ENCODE results near the gene DCC.
"Not testable (repeated sequence)": the region's sequence is repeated elsewhere in the genome, so short reads cannot be mapped to it uniquely, and the experiment has no call there.

The DCC gene

GRCh38 chr18:52353589-52353988, 13.6 kb downstream of the DCC start:
- no peak for DNase-seq

- DNase-seq, result no peak
Measured at GRCh38 chr18:52363861-52364260, 23.9 kb downstream of the DCC start.

- not testable (repeated sequence) for DNase-seq
Measured at GRCh38 chr18:52366851-52367250, 26.9 kb downstream of the DCC start.

GRCh38 chr18:52367953-52368742, 28.2 kb downstream of the DCC start:
- no peak for DNase-seq

- DNase-seq, result no peak
Measured at GRCh38 chr18:52370841-52371240, 30.8 kb downstream of the DCC start.

- DNase-seq, result no peak
Measured at GRCh38 chr18:52376104-52376503, 36.1 kb downstream of the DCC start.

GRCh38 chr18:52377094-52377493, 37.1 kb downstream of the DCC start:
- no peak for DNase-seq

- no peak for DNase-seq
Measured at GRCh38 chr18:52386306-52386705, 46.3 kb downstream of the DCC start.

- DNase-seq, result no peak
Measured at GRCh38 chr18:52387175-52387574, 47.2 kb downstream of the DCC start.

GRCh38 chr18:52391810-52392559, 52.0 kb downstream of the DCC start:
- DNase-seq, result no peak

GRCh38 chr18:52394602-52395001, 54.6 kb downstream of the DCC start:
- no peak for DNase-seq

GRCh38 chr18:52395146-52395852, 55.3 kb downstream of the DCC start:
- no peak for DNase-seq

- DNase-seq, result no peak
Measured at GRCh38 chr18:52401236-52401635, 61.2 kb downstream of the DCC start.

- DNase-seq, result no peak
Measured at GRCh38 chr18:52402814-52403213, 62.8 kb downstream of the DCC start.

- no peak for DNase-seq
Measured at GRCh38 chr18:52403291-52404021, 63.5 kb downstream of the DCC start.

GRCh38 chr18:52408800-52409302, 68.9 kb downstream of the DCC start:
- DNase-seq, result no peak

GRCh38 chr18:52409727-52410126, 69.7 kb downstream of the DCC start:
- DNase-seq, result no peak

- no peak for DNase-seq
Measured at GRCh38 chr18:52415131-52415530, 75.1 kb downstream of the DCC start.

GRCh38 chr18:52422985-52423601, 83.1 kb downstream of the DCC start:
- no peak for DNase-seq

- DNase-seq, result no peak
Measured at GRCh38 chr18:52426041-52426440, 86.0 kb downstream of the DCC start.

GRCh38 chr18:52426462-52426861, 86.5 kb downstream of the DCC start:
- no peak for DNase-seq

GRCh38 chr18:52427521-52428175, 87.7 kb downstream of the DCC start:
- DNase-seq, result no peak
